ENCODE measurements around the gene UMAD1. TPM values are rescaled to one million over a fixed set of nuclear protein-coding genes. Genes with fewer than 3 reads are reported as not detected.

UMAD1 gene
- total RNA-seq, 4 donors from 2014 or later, result 15.2 to 28.2 (median 18.7) TPM

DNA sequence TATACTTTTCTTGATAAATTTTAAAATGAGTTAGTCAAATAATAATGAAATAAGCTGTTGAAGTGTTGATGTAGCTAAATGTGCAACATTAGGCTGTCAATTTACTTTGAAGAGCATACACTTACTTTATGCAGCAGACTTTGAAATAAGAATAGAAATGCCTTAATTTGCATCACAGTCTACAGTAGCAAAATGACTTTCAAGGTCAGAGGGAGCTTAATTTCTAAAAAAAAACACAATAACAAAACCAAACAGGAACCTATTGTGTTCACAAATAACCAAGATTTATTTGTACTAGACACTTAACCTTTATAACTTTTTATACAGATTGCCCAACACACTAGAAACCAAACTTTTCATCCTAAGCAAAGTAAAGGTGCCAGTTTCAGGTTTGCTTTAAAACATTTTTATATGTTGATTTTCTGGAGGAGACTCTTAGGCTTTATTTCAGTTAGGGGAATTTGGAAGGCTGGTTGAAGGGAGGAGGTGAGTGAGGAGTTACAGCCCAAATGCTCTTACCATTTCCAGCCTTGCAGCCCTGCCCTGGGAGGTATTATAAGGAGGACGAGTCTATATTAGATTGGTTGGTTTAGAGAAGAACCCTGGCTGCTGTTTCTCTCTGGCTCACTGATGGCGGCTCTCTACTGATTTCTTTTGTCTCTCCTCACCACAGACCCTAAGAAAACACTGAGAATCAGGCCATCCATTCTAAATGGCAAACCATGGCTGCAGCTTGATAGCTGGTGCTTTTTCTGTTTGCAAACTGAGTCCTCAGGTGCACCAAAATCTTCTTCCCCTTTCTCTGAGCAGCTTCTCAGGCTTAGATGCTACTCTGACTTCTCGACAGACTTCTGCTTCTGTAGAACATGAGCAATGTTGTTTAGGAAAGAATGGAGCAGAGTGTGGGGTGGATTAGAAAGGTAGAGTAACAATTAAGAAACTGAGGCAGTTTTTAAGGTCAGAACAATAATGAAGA is 133.1 kb downstream of the UMAD1 start:
- TF ChIP-seq POLR2A (IDR thresholded peaks at IDR 0.05), result no peak
- TF ChIP-seq, protein P1, sequence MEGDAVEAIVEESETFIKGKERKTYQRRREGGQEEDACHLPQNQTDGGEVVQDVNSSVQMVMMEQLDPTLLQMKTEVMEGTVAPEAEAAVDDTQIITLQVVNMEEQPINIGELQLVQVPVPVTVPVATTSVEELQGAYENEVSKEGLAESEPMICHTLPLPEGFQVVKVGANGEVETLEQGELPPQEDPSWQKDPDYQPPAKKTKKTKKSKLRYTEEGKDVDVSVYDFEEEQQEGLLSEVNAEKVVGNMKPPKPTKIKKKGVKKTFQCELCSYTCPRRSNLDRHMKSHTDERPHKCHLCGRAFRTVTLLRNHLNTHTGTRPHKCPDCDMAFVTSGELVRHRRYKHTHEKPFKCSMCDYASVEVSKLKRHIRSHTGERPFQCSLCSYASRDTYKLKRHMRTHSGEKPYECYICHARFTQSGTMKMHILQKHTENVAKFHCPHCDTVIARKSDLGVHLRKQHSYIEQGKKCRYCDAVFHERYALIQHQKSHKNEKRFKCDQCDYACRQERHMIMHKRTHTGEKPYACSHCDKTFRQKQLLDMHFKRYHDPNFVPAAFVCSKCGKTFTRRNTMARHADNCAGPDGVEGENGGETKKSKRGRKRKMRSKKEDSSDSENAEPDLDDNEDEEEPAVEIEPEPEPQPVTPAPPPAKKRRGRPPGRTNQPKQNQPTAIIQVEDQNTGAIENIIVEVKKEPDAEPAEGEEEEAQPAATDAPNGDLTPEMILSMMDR (IDR thresholded peaks at IDR 0.05), result no peak
- Histone ChIP-seq H3K27ac (peak overlapping the region in 1 of 4 donors; percentile 51), H3K9me3 (no peaks in the 10 kb centered on the region), H3K4me1 (no peaks in the 10 kb centered on the region), H3K36me3 (no peaks in the 10 kb centered on the region), H3K4me3 (no peak overlapping the region), H3K27me3 (no peaks in the 10 kb centered on the region)
- no peak for DNase-seq

DNA sequence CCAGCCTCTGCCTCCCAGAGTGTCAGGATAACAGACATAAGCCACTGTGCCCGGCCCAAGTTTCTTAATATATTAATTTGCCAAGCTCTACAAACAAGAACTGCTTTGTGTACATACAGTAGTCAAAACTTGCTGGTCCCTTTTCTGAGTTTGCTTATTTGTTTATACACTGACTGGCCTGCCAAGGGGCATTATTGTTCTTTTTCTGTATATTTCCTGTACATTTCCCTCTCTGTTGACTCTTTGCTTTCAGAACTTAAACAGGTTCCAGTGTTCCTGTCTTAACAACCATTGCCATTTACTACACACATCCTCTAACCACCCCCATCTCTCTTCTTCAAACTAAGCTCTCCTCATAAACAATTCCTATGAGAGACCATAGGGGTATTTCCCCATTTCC is 139.3 kb downstream of the UMAD1 start:
- Histone ChIP-seq H3K27ac (no peak overlapping the region), H3K27me3 (no peaks in the 10 kb centered on the region)
- TF ChIP-seq, protein P1 (IDR thresholded peaks at IDR 0.05), result no peak
- no peak for TF ChIP-seq POLR2A (IDR thresholded peaks at IDR 0.05)

DNA sequence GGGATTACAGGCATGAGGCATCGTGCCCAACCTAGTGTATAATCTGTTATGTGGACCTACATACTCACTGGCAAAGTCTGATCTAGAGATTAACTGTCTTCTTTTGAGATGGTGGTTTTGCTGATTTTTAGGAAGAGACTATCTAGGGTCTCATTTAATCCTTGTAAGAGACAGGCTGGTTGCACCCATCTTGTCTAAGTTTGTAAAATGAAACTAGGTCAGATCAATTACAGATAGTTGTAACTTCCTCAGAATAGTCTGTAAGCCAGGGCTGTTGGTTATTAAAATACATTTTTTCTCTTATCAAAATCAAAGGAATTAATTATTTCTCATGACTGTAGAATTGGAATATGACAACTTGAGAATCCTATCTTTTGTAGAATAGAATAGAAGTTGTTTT is 142.4 kb downstream of the UMAD1 start:
- no peak for DNase-seq
- no peaks in the 10 kb centered on the region for H3K4me1 ChIP-seq
- no peak overlapping the region for H3K4me3 ChIP-seq
- H3K9me3 ChIP-seq, result no peaks in the 10 kb centered on the region
- TF ChIP-seq, protein P1 (IDR thresholded peaks at IDR 0.05), result no peak
- no peak for TF ChIP-seq POLR2A (IDR thresholded peaks at IDR 0.05)
- no peaks in the 10 kb centered on the region for H3K36me3 ChIP-seq
- no peaks in the 10 kb centered on the region for H3K27me3 ChIP-seq
- no peak overlapping the region for H3K27ac ChIP-seq

More for the DNA sequence above, 139.3 kb downstream of the UMAD1 start:
- H3K4me3 ChIP-seq, result no peak overlapping the region
- no peaks in the 10 kb centered on the region for H3K4me1 ChIP-seq
- H3K36me3 ChIP-seq, result no peaks in the 10 kb centered on the region
- no peak for DNase-seq
- no peaks in the 10 kb centered on the region for H3K9me3 ChIP-seq

DNA sequence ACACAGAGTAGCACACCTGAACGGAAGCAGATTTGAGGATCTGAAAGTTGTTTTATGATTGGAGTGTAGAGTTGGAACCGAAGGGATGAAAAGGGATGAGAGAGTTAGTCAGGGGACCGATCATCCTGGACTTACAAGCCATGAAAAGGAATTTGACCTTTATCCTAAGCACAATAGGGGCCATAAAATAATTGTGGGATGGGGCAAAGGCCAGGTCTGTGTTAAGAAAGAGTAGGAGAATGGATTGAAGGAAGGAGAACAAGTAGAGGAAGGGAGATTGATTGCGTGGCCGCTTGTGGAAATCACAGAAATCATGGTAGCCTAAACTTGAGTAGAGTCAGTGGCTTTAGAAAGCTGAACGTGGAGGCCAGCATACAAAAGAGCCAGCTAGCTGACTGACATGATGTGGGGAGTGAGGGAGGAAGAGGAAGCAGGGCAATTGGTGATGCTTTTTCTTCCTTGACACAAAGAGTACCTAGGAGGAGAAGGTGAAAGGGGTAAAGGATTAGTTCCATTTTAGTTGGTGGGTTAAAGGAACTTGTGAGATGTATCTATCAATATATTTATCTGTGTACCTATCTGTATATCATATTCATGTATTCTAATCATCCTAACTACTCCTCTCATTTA is 144.9 kb downstream of the UMAD1 start:
- H3K27me3 ChIP-seq, result no peaks in the 10 kb centered on the region
- no peaks in the 10 kb centered on the region for H3K4me1 ChIP-seq
- peak overlapping the region in 1 of 4 donors; percentile 59 for H3K27ac ChIP-seq
- DNase-seq, result peak in 1 of 3 donors; percentile 53
- H3K4me3 ChIP-seq, result no peak overlapping the region
- no peaks in the 10 kb centered on the region for H3K36me3 ChIP-seq
- no peaks in the 10 kb centered on the region for H3K9me3 ChIP-seq
- TF ChIP-seq, protein P1 (IDR thresholded peaks at IDR 0.05), result no peak
- no peak for TF ChIP-seq POLR2A (IDR thresholded peaks at IDR 0.05)

DNA sequence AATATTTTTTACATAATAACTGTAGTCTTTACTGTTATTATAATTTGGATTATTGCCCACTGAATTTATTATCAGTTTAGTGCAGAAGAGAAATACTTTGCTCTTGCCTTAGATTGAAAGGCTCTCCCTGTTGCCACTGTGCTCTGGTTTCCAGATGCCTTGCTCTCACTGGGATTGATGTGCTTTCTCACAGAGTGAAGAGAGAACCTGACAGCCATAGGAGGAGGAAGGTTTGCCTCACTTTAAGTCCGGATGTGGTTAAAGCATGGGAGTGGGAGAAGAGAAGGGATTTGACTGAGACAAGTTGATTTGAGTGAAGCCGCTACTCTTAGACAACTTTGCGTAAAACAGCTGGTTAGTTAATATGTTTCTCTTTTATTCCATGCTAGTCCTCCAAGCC is 146.0 kb downstream of the UMAD1 start:
- Histone ChIP-seq H3K27me3 (no peaks in the 10 kb centered on the region), H3K9me3 (no peaks in the 10 kb centered on the region), H3K36me3 (no peaks in the 10 kb centered on the region), H3K27ac (no peak overlapping the region), H3K4me3 (no peak overlapping the region), H3K4me1 (no peaks in the 10 kb centered on the region)
- TF ChIP-seq POLR2A (IDR thresholded peaks at IDR 0.05), result no peak
- TF ChIP-seq, protein P1 (IDR thresholded peaks at IDR 0.05), result no peak
- DNase-seq, result no peak

All from Peyer's patch (tissue), 4 donors.